Adrenal gland (tissue), 12 donors: ENCODE data around the gene SPTAN1. TPM values are rescaled to one million over a fixed set of nuclear protein-coding genes. Genes with fewer than 3 reads are reported as not detected.

ENCODE experiments used
- DNase-seq, 7 donors: peaks; one replicate each; pipeline ENCODE4 v3.0.0-alpha.2; 2019 to 2020
- H3K27ac ChIP-seq, 5 donors: fragments of 200-600 bp; sonication (generic) in 4 of 5; 1 replicate in 3 of 5; 2 replicates in 2 of 5; pipeline versions ENCODE4 v1.5.1 to v1.8.0; 2016 to 2020; ENCODE audit warnings: mild to moderate bottlenecking in 1 of 5
- H3K27me3 ChIP-seq: fragments of 200-600 bp; 2 replicates; pipeline ENCODE4 v1.8.0; 2021
- H3K36me3 ChIP-seq, 2 donors: fragments of 200-600 bp; replicated peaks in 1 of 2; 1 replicate in 1 of 2; 2 replicates in 1 of 2; pipeline versions ENCODE4 v1.5.1 to v1.8.0; 2018 to 2022
- H3K4me1 ChIP-seq, 2 donors: fragments of 200-600 bp; replicated peaks in 1 of 2; 1 replicate in 1 of 2; 2 replicates in 1 of 2; pipeline versions ENCODE4 v1.5.1 to v1.8.0; 2018 to 2021
- H3K4me3 ChIP-seq, 4 donors: fragments of 200-600 bp; sonication (generic) in 3 of 4; one replicate each; pipeline ENCODE4 v1.5.1; 2016 to 2018
- H3K9me3 ChIP-seq, 3 donors: fragments of 200-600 bp; sonication (generic) in 1 of 3; replicated peaks in 1 of 3; 1 replicate in 2 of 3; 2 replicates in 1 of 3; pipeline versions ENCODE4 v1.5.1 to v1.8.0; 2016 to 2021
- CTCF ChIP-seq, 6 experiments: fragments of 450-650 bp in 4 of 6; fragments of 200-600 bp in 2 of 6; sonication (generic) in 1 of 6; IDR thresholded peaks; 1 replicate in 5 of 6; 2 replicates in 1 of 6; pipeline versions ENCODE4 v1.5.1 to v1.8.0; 2016 to 2021; ENCODE audit warnings: antibody characterized with exemption in 6 of 6, mild to moderate bottlenecking in 2 of 6, moderate library complexity in 1 of 6
- POLR2A ChIP-seq, 2 donors: fragments of 450-650 bp; IDR thresholded peaks; one replicate each; pipeline ENCODE4 v1.6.1; 2017; ENCODE audit warnings: antibody characterized with exemption in 2 of 2, mild to moderate bottlenecking in 2 of 2, moderate library complexity in 1 of 2
- WGBS, 4 donors: extraction: QIAGEN DNeasy Blood & Tissue Kit in 2 of 4; methylation state at CpG; one replicate each; pipeline versions ENCODE4 v1.1.5 to v1.1.7; 2013 to 2017; 5-methylcytosine and 5-hydroxymethylcytosine counted together
- intact Hi-C, 2 donors: fragments of 100-400 bp; cut with DNase I; formaldehyde crosslinking; loops; one replicate each; pipeline versions ENCODE4 v1.14.1 to v1.15.0; 2022 to 2023
- polyA plus RNA-seq, 3 donors: library from polyadenylated mRNA; stranded (reverse); fragments of 200-250 nt in 2 of 3; fragments of 350-450 nt in 1 of 3; fragmentation: Illumina TruSeq in 1 of 3; extraction: RNeasy Lipid Tissue Mini Kit (QIAGEN cat#74804) in 1 of 3; gene quantifications; one replicate each; pipeline ENCODE4 v1.2.3, GENCODE V29; 2013 to 2014
- total RNA-seq, 9 donors: library from RNA; depleted of rRNA in 4 of 9; stranded (reverse); fragments of >200 nt in 4 of 9; fragments of 120-200 nt in 1 of 9; fragmentation: NEBNext Ultra II Directional in 1 of 9; extraction: Animal tissue kit (Norgen Biotek cat#: 25700) in 1 of 9; gene quantifications; one replicate each; pipeline versions ENCODE4 v1.1.0 to v1.2.4, GENCODE V29; 2013 to 2023
- donor health status: healthy with polysubstance abuse.
- donor health status: Bipolar disorder and iron deficiency.
- donor health status: DM: yes; HTN: yes; CAD: no.
- donor health status: DM: no; HTN: no; CAD: no.
- donor health status: DM: no; HTN: no; CAD: no.
- donor health status: DM: yes; HTN: yes; CAD: no.

Gene SPTAN1
- total and polyA plus RNA-seq, 12 donors, result 136 to 316 (median 227) TPM

- H3K36me3 ChIP-seq, result peaks cover 0 to 73% of the 10 kb centered on the region in 2 donors
- H3K9me3 ChIP-seq, result no peaks in the 10 kb centered on the region
- TF ChIP-seq POLR2A (IDR thresholded peaks at IDR 0.05) (no peak), CTCF (IDR thresholded peaks at IDR 0.05) (no peak)
- H3K4me3 ChIP-seq, result no peak overlapping the region
- peaks cover 25 to 43% of the 10 kb centered on the region in 2 donors for H3K4me1 ChIP-seq
- no peaks in the 10 kb centered on the region for H3K27me3 ChIP-seq
- WGBS, 4 donors, result 93 to 94% (median 94%) methylated on average over 10 to 14 of the region's 14 CpGs
- no peak overlapping the region for H3K27ac ChIP-seq
- intact Hi-C loops, result no loop called here
- peak in 1 of 7 donors; percentile 14 for DNase-seq
Observed at GRCh38 chr9:128632486-128632885, 80.1 kb downstream of the SPTAN1 start.

GRCh38 chr9:128633057-128633456 is 80.7 kb downstream of the SPTAN1 start:
- TF ChIP-seq POLR2A (IDR thresholded peaks at IDR 0.05) (no peak), CTCF (IDR thresholded peaks at IDR 0.05) (no peak)
- Histone ChIP-seq H3K4me3 (no peak overlapping the region), H3K4me1 (peaks cover 22 to 41% of the 10 kb centered on the region in 2 donors), H3K36me3 (peaks cover 0 to 68% of the 10 kb centered on the region in 2 donors), H3K27ac (no peak overlapping the region), H3K9me3 (no peaks in the 10 kb centered on the region), H3K27me3 (no peaks in the 10 kb centered on the region)
- intact Hi-C loops, result no loop called here
- WGBS, 4 donors, result 94 to 99% (median 95%) methylated on average over 18 to 21 of the region's 21 CpGs
- DNase-seq, result peak in 1 of 7 donors; percentile 21

GRCh38 chr9:128633601-128634000 is 81.2 kb downstream of the SPTAN1 start:
- 90 to 93% (median 92%) methylated on average over 11 of the region's 11 CpGs for WGBS, 4 donors
- peak in 1 of 7 donors; percentile 16 for DNase-seq

GRCh38 chr9:128634111-128634510 is 81.7 kb downstream of the SPTAN1 start:
- no peak overlapping the region for H3K4me3 ChIP-seq
- H3K36me3 ChIP-seq, result peaks cover 0 to 58% of the 10 kb centered on the region in 2 donors
- TF ChIP-seq POLR2A (IDR thresholded peaks at IDR 0.05), result no peak
- TF ChIP-seq CTCF (IDR thresholded peaks at IDR 0.05), result no peak
- H3K27me3 ChIP-seq, result no peaks in the 10 kb centered on the region
- H3K27ac ChIP-seq, result peak overlapping the region in 3 of 5 donors; percentile 59 to 98 (median 81)
- WGBS, 4 donors, result 91 to 94% (median 93%) methylated on average over 3 to 10 of the region's 10 CpGs
- peak in 1 of 7 donors; percentile 18 for DNase-seq
- H3K9me3 ChIP-seq, result no peaks in the 10 kb centered on the region
- intact Hi-C loops, result no loop called here
- peaks cover 15 to 31% of the 10 kb centered on the region in 2 donors for H3K4me1 ChIP-seq

More at GRCh38 chr9:128633601-128634000, 81.2 kb downstream of the SPTAN1 start:
- H3K4me1 ChIP-seq, result peaks cover 18 to 36% of the 10 kb centered on the region in 2 donors
- intact Hi-C loops, result no loop called here
- no peaks in the 10 kb centered on the region for H3K27me3 ChIP-seq
- TF ChIP-seq POLR2A (IDR thresholded peaks at IDR 0.05) (no peak), CTCF (IDR thresholded peaks at IDR 0.05) (no peak)
- H3K4me3 ChIP-seq, result no peak overlapping the region
- H3K9me3 ChIP-seq, result no peaks in the 10 kb centered on the region
- H3K36me3 ChIP-seq, result peaks cover 0 to 63% of the 10 kb centered on the region in 2 donors
- H3K27ac ChIP-seq, result no peak overlapping the region
